Thoracic aorta (tissue), 2 donors: ENCODE measurements around the gene SLC37A2. TPM values are rescaled to one million over a fixed set of nuclear protein-coding genes. Genes with fewer than 3 reads are reported as not detected.
"Not testable (repeated sequence)": the region's sequence is repeated elsewhere in the genome, so short reads cannot be mapped to it uniquely, and the experiment has no call there.

Experiments
- ATAC-seq: fragments of 150-250 bp; one replicate; pipeline ENCODE4 v1.8.0; 2017; ENCODE audit warnings: low read depth; ENCODE audit not compliant: insufficient number of reproducible peaks, low FRiP score
- DNase-seq: peaks from one replicate; pipeline ENCODE4 v3.0.0-alpha.2; 2020; ENCODE audit warnings: low spot score
- H3K27ac ChIP-seq, 2 donors: fragments of 200-600 bp; sonication (generic); 1 replicate in 1 of 2; 2 replicates in 1 of 2; pipeline ENCODE4 v1.5.1; 2016; ENCODE audit warnings: mild to moderate bottlenecking in 2 of 2, moderate library complexity in 2 of 2
- H3K27me3 ChIP-seq: fragments of 200-600 bp; sonication (generic); replicated peaks from 2 replicates; pipeline ENCODE4 v1.6.0; 2016; ENCODE audit warnings: mild to moderate bottlenecking; ENCODE audit not compliant: insufficient read depth
- H3K36me3 ChIP-seq: fragments of 200-600 bp; sonication (generic); one replicate; pipeline ENCODE4 v1.5.1; 2016
- H3K4me1 ChIP-seq, 2 donors: fragments of 200-600 bp; sonication (generic); 1 replicate in 1 of 2; 2 replicates in 1 of 2; pipeline versions ENCODE4 v1.5.1 to v1.6.0; 2016; ENCODE audit warnings: low read depth in 2 of 2, mild to moderate bottlenecking in 1 of 2; ENCODE audit not compliant: control insufficient read depth in 1 of 2
- H3K4me3 ChIP-seq: fragments of 200-600 bp; sonication (generic); 2 replicates; pipeline ENCODE4 v1.5.1; 2016; ENCODE audit warnings: mild to moderate bottlenecking
- H3K9me3 ChIP-seq: fragments of 200-600 bp; sonication (generic); 2 replicates; pipeline ENCODE4 v1.5.1; 2016
- CTCF ChIP-seq: fragments of 200-600 bp; sonication (generic); IDR thresholded peaks from one replicate; pipeline ENCODE4 v1.5.1; 2019; ENCODE audit warnings: antibody characterized with exemption
- total RNA-seq, 2 donors: library from RNA; depleted of rRNA; stranded (reverse); fragments of >200 nt; gene quantifications; one replicate each; pipeline versions ENCODE4 v1.1.0 to v1.2.3, GENCODE V29; 2016

Gene SLC37A2
- total RNA-seq, 2 donors from 2014 or later: 8.9 to 11.6 TPM

- H3K4me1 ChIP-seq: no peaks in the 10 kb centered on the region
- no peak overlapping the region for H3K4me3 ChIP-seq
- H3K27me3 ChIP-seq: no peaks in the 10 kb centered on the region
- ATAC-seq: no peak
- no peak overlapping the region for H3K27ac ChIP-seq
- H3K36me3 ChIP-seq: no peaks in the 10 kb centered on the region
- H3K9me3 ChIP-seq: no peaks in the 10 kb centered on the region
- TF ChIP-seq CTCF: no peak
- no peak for DNase-seq
These were observed 26.2 kb upstream of the SLC37A2 start for GRCh38 chr11:125036933-125037332.

- no peak overlapping the region for H3K4me3 ChIP-seq
- no peaks in the 10 kb centered on the region for H3K9me3 ChIP-seq
- ATAC-seq (no peak), DNase-seq (no peak)
- H3K27me3 ChIP-seq: no peaks in the 10 kb centered on the region
- H3K36me3 ChIP-seq: no peaks in the 10 kb centered on the region
- no peak for TF ChIP-seq CTCF
- H3K4me1 ChIP-seq: no peaks in the 10 kb centered on the region
- H3K27ac ChIP-seq: no peak overlapping the region
These were observed 13.8 kb upstream of the SLC37A2 start for GRCh38 chr11:125049164-125049792.

DNA sequence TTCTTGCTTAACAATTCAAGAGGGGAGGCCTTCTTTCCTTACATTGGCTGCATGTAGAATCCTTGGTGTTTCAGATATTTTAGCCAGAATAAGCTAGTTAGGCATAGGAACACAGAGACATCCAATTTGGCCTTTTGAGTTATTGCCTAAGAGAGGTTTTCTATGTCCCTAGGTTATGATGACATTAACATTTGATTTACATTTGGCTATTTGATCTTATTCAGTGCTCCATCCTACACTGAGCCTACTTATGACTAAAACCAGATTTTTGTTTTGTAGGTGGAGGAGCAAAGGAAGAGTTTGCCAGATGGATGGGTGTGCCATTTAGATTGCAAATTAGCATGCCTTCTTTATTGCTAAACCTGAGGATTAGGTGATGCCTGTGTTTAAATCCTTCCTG lies 11.1 kb upstream of the SLC37A2 start:
- no peaks in the 10 kb centered on the region for H3K4me1 ChIP-seq
- no peak for TF ChIP-seq CTCF
- no peaks in the 10 kb centered on the region for H3K9me3 ChIP-seq
- H3K27me3 ChIP-seq: no peaks in the 10 kb centered on the region
- H3K4me3 ChIP-seq: no peak overlapping the region
- ATAC-seq (no peak), DNase-seq (no peak)
- H3K27ac ChIP-seq: no peak overlapping the region
- no peaks in the 10 kb centered on the region for H3K36me3 ChIP-seq

- Histone ChIP-seq H3K4me3 (no peak overlapping the region), H3K27ac (no peak overlapping the region), H3K36me3 (no peaks in the 10 kb centered on the region), H3K9me3 (no peaks in the 10 kb centered on the region), H3K27me3 (no peaks in the 10 kb centered on the region), H3K4me1 (no peaks in the 10 kb centered on the region)
- no peak for TF ChIP-seq CTCF
- ATAC-seq (no peak), DNase-seq (no peak)
These were observed 9.9 kb upstream of the SLC37A2 start for GRCh38 chr11:125053167-125053566.

GRCh38 chr11:125055107-125055715 lies 7.9 kb upstream of the SLC37A2 start:
- ATAC-seq (no peak), DNase-seq (no peak)
- Histone ChIP-seq H3K27ac (no peak overlapping the region), H3K4me1 (no peaks in the 10 kb centered on the region), H3K4me3 (no peak overlapping the region), H3K9me3 (no peaks in the 10 kb centered on the region), H3K36me3 (no peaks in the 10 kb centered on the region), H3K27me3 (no peaks in the 10 kb centered on the region)
- no peak for TF ChIP-seq CTCF

GRCh38 chr11:125056111-125056510 lies 7.0 kb upstream of the SLC37A2 start:
- H3K27me3 ChIP-seq, DNase-seq, H3K4me3 ChIP-seq, H3K27ac ChIP-seq, H3K36me3 ChIP-seq, H3K9me3 ChIP-seq, H3K4me1 ChIP-seq, ATAC-seq: not testable (repeated sequence)
